Activated T-cell treated with anti-CD3 and anti-CD28 coated beads for 1 hour (primary cell): Measurements from ENCODE around the gene SP3.

ENCODE experiments used
- DNase-seq: peaks from one replicate; pipeline ENCODE4 v3.0.0-alpha.2; 2020; ENCODE audit warnings: low read depth

The SP3 gene

DNA sequence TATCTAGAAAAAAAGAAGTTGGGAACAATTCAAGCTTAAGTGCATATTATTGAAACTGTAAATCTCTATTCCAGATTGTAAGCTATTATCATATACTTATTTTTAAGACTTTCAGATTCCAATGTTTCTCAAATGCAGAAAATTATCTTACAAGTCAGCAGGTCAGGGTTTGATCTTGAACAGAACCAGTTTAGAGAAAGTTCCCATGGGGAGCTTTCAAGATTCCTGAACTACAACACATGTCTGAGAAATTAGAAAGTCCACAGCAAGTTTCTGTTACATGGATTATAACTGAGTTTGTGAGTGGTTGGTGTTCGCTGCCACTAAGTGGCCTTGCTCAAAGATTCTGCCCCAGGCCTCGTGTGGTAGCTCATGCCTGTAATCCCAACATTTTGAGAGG is 31.6 kb upstream of the SP3 start:
- no peak for DNase-seq

DNA sequence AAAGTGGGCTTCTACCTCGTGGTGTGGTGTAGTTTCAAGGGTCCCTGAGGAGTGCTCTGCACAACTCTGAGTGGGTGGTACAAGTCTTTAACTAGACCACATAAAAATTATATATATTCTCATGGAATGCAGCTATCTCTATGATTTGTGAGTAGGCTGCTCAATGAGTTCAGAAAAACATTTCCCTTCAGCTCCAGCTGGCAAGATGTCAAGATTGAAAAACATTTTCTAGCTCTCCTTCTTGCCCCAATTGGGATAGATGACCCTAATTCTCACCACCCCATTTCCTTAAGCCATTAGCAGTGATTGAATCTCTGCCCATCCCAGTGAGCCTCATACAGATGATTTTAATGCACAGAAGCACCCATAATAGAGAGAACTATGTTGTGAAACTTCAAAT is 28.3 kb upstream of the SP3 start:
- DNase-seq = no peak

DNA sequence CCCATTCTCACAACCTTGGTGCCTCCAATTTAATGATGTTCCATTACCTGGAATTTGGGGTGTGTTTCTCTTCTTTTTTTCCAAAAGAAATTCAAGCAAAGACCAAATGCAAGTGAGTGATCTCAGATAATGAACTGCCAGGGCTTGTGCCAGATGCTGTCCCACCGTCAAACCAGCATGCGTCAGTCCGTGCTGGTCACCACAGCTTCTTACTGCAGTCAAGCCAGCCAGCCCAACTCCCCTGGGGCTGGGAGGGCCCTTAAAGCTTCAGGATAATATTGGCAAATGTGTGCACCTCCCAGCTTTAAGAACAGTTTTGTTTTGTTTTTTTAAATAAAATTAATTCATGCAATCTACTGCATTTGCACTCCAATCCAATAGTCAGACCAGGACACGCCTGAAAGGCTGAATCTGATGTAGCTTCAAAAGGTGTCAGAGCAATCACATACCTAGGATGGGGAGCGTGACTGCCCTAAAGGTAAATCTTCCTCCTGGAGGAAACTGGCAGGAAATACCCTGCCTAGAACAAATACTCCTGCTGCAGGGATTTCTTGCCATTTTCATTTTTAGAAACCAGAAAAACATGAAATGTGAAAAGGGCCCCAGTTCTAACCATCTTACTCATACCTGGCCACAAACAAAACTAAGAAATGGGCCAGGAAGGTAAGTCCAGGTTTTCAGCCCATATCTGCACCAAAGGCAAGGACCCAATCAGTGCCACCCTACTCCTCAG is 26.8 kb upstream of the SP3 start:
- no peak for DNase-seq

DNA sequence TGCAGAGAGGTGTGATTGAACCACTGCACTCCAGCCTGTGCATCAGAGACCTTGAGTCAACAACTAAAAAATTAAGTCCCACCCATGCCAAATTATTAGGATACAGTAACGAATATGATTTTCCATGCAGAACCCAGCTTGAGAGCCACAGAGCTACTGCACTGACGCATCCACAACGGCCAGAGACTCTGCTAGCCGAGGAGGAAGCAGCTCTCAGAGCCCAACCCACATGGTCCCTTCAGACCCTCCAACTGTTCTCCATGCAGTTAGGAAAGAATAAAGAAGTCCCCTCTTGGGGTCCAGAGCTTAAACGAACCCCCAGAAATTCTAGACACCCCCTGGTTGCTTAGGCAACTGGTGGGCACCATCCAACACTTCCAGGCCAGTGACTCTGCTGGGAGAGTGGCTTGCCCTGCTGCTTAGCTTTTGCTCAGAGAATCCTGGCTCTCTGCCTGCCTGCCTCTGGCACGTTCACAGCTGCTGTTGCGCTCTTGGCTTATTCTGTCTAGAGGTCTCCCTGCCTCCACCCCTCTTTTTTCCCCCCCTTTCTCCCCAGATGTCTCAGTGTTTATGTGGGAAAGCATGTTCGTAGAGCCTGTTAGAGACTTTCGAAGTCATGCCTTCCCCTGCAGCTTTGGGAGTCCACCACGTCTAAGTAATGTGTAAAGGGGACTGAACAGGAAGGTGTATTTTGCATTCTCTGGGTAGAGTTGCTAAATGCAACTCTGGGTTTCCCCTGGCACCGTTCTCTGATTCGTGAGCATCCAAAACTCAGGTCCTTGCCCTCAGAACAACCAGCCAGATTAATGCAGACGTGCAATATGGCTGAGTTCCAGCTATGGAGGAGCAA is 26.0 kb upstream of the SP3 start:
- DNase-seq = no peak

DNA sequence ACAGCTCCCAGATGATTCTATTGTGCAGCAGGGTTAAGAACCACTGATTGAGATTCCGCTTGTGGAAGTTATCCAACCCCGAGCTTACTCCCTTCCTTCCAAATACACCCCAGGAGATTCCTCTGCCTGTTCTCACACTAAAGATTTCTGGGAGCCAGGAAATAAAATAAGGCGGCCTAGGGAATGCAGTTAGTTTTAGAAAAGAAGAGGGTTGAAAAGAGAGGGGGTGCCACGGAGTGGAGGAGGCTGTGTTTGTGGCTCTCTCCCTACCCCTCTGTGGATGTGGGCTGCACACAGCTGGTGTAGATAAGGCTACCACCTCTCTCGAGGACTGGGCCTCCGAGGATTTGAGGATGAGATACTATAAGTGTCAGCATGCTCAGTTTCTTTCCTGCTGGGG is 25.1 kb upstream of the SP3 start:
- DNase-seq = no peak

DNA sequence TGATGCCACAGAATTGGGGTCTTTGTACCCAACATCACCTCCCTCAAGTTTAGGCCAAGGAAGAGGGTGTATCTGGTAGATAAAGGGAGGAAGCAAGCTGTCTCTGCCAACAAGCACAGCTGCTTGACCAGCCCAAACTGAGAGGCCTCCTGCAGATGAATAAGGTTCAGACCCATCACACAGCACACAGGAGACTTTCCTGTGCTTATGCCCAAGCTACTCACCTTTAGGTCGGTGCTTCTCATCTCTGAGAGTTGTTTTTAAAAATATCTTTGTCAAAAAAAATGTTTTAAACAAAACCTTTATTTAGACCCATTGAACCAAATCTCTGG is 24.7 kb upstream of the SP3 start:
- no peak for DNase-seq

DNA sequence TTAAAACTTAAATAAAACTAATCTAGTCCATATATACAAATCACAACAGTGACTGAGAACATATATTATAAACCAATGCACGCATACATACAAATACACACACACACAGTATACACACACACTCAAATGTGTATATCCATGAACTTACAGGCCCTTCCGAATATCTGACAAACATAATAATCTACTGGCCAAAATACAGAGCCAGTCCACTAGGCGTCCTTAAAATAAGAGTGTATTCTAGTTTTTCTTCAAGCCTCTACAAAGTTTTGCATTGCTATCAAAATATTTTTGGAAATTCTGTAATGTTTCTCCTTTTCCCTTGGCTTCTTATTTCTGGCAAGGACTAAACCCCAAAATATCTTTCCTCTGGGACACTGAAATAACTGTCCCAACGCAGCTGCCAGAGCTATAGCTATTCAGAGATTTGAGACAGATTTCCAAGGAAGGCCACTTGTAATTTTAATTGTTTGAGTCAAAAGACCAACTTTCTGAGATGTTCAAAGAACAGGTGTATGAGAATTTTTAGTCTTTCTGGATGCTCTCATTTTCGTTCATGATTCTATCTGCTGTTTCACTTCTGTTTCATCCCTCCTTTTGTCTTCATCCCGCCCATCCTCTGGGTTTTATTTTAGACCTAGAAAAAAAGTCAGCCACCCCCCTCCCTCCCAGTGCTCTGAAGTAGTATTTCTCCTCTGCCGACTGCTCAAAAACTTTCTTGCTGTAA is 24.1 kb upstream of the SP3 start:
- no peak for DNase-seq

DNA sequence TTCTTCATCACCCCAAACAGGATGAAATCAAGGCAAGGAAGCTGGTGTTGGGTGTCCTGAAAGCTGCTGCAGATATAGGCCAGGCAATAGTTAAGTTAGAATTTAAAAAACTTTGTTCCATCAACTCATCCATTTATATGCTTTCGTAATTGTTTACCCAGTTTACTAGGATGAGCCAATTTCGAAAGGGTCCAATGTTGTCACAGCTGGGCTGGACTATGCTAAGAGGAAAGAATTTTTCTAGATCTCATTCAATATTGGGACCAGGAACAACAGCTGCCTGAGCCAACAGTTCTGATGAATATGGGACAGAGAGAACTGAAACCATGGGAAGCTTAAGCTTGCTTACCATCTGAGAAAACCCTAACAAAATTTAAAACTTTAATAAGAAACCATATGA is 21.6 kb upstream of the SP3 start:
- no peak for DNase-seq

DNA sequence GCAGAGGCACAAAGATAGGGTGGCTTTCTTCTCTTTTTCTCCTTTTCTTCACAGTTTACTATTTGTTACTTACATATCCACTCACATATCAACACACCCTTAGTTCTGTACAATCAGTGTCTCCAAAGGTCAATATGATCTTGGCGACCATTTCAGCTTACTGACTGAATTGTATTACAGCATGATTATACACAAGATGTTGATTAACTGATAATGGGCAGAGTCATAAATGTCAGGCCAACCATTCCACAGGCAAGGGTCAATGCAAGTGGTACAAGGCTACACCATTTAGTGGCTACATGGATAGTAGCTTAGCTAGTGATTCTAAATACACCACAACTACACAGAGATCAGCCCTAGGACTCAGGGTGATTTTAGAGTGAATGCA is 20.4 kb upstream of the SP3 start:
- no peak for DNase-seq

DNA sequence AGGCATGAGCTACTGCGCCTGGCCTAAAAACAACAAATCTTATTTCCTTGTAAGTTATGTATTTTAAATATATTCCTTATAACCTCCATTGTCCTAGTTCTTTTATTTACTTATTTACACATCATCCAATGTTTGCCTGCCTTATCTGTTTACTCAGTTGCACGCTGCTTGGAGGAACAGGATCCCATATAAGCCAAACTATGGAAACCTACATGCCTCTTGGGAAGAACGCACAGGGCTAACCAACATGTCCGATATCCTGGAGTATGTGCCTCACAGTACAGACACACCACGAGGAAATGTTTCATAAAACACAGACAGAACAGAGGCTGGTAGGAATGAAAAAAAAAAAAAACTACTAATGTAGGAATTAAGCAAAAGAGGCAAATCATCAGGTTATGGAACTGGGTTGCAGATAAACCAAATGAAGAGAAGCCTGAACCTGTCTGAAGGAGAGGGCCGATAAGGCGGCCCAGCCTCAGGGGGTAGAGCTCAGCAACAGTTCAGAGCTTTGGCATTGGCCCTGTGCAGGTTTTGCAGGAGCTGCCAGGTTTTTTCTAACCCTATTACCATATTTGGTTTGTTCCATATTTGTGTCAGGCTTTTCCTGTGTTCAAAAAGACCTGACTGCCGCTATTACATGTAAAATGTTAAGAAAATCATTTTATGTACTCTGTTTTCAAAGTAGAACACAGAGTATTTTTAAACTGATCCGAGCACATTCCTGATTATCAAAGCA is 19.9 kb upstream of the SP3 start:
- no peak for DNase-seq

DNA sequence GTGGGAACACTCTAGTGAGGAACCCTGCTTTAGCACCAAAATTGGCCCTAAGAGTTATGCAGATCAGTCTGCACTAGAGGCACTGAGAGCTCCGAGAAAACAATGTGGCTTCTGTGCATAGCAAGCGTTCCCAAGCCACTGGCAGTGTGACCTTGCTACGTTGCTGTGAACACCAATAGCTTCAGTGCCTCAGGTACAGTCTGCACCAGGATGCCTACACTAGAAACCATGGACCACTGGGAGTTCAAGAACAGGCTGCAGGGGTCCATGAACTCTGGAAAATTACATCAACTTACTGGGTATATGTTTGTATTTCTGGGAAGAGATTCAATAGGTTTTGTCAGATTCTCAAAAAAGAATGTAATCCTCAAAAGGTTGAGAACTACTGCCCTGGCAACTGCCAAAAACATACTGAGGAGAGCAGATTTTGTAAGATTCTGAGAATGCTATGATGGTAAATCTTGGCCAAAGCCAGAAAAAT is 18.3 kb upstream of the SP3 start:
- DNase-seq = no peak

DNA sequence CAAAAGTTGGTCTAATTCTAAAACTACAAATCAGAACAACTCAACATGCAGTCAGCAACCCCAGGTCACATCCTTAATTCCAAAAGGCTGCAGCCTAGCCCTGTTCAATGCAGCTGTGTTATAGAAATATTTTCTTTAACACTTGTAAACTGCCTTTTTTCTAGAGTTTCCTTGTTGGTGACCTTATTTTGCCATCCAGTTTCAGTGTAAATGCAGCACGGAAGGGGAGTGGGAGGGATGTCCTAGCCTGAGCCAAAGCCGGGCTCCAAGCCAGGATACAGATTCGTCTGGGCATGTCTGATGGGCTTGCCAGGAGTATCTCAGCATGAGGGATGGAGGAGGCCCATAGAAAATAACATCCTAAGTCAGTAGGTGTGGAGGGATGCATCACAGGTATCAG is 17.7 kb upstream of the SP3 start:
- no peak for DNase-seq

DNA sequence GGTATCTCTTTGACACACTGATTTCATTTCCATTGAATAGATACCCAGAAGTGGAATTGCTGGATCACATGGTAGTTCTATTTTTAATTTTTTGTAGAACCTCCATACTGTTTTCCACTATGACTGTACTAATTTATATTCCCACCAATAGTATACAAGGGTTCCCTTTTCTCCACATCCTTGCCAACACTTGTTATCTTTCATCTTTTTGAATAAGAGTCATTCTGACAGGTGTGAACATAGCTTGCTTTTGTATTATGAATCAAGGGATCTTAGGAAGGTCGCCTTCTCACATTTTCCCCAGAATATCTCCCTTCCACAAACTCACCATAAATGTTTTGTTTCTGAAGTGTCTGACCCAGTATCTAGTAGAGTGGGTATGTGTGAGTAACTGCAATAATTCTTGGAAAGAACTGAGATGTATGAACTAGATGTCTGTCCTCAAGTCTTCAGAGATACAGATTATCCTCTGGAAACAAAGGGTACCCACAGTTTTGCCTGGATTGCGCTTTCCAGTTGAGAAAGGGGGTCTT is 17.1 kb upstream of the SP3 start:
- DNase-seq = no peak

DNA sequence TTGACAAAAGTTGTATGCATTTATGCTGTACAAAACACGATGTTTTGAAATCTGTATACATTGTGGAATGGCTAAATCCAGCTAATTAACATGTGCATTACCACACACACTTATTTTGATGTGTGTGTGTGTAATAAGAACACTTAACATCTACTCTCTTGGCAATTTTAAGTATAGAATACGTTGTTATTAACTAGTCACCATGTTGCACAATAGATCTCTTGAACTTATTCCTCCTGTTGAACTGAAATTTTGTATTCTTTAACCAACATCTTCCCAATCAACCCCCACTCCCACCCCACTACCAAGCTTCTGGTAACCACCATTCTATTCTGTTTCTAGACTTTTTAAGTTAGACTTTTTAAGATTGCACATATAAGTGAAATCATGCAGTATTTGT is 16.3 kb upstream of the SP3 start:
- DNase-seq = no peak

DNA sequence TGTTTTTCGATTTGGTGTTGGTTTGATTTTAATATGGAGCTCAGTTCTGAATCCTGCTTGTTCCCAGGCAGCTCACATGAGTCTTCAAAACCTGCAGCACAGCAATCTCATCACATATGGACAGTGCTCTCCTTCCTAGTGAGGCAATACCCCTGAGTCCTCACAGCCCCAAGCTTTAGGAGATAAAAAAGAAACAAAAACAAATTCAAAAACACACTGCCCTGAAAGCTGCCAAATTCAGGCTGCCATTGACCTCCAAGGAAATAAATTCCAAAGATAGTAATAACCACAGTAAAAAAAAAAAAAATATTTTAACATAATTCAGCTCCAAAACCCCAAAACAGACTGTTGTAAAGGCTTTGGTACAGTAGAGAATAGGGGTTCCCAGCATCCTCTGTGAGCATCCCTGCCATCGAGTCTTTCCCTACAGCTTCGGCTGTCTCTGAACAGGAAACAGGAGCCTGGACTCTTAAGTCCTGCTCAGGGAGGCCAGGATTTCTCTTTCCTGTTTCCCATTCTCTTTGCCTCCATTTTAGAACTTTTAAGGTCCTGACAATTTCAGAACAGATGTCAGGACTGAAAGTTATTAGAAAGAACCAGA is 14.7 kb upstream of the SP3 start:
- DNase-seq = no peak

DNA sequence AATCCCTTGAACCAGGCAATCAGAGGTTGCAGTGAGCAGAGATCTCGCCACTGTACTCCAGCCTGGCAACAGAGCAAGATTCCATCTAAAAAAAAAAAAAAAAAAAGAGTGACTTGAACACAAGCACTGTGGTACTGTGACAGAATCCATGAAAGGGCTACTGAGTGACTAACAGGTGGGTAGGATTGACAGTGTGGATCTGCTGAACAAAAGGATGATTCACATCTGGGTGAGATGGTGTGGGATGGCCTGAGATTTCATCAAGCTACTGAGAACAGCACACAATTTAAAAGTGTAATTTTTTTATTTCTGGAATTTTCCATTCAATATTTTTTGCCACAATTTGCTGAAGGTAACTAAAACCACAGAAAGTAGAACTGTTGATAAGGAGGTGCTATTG is 13.3 kb upstream of the SP3 start:
- DNase-seq = no peak

DNA sequence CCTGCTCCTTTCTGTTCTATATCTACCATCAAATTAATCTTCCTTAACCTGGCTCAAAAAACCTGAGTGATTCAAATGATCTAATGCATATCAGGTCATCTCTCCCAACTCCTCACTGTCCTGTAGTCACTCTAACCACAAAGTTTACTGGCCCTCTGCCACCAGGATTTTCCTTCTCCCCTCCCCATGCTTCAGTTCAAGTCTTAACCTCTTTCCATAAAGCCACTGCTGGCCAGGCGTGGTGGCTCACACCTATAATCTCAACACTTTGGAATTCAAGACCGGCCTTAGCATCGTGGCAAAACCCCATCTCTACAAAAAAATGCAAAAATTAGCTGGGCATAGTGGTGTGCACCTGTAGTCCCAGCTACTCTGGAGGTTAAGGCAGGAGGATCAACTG is 7.5 kb upstream of the SP3 start:
- no peak for DNase-seq

DNA sequence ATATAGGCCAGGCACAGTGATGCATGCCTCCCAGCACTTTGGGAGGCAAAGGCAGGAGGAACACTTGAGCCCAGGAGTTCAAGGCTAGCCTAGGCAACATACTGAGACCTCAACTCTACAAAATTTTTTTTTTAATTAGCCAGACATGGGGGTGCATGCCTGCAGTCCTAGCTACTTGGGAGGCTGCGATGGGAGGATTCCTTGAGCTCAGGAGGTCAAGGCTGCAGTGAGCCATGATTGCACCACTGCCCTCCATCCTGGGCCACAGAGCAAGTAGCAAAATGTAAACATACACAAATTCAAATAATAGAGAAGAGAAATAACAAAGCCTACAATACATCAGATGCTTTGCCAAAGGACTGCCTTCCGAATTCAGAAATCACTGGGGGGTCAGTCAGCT is 7.0 kb upstream of the SP3 start:
- DNase-seq = no peak

DNA sequence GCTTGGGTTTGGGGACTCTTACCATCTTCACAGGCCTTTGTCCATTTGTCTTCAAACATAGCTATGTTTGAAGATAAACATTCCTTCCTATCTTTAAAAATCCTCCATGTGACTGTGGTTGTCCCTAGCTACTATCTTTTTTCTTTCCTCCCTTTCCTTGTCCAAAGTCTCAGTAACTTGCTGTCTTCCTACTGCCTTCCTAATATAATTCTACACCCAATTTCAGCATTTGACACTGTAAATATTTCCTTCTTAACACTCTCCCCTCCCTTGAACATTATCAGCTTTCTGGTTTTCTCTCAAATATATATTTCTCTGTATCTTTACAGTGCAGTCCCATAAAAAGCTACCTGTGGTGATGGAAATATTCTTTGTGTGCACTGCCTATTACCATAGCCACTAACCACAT is 5.3 kb upstream of the SP3 start:
- DNase-seq = no peak

DNA sequence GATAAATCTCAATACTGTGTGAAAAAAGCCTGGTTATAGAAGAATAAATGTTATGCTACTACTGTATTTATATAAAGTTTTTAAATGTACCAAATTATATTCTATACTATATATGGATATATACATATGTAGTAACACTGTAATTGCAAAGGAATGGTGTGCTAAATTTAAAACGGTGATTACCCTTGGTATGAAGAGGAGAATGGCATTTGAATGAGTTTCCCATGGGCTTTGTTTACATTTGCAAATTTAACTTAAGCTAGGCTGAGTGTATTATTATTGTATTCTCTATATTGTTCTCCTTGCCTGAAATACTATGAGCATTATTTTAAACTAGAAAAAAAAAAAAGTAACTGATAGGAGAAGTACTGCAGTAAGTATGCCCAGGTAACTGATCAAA is 4.7 kb upstream of the SP3 start:
- no peak for DNase-seq

DNA sequence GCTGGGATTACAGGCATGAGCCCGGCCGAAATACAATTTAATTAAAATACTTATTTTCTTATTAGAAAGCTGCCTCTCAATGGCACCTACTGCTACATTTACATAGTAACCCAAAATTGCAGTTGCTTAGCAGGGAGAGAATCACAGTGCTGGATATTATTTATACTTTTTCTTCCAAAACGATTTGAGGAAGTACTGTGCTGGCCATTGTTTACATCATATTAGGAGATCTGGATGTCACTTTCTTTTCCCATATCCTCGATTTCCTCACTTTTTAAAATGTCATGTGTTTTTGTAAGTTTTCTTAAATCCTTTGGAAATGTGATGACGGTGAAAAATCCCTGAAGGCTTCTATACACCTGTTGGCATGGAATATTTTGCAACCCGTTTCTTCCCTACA is 3.4 kb upstream of the SP3 start:
- DNase-seq = no peak
